ENCODE measurements around the gene CDK5. TPM values are rescaled to one million over a fixed set of nuclear protein-coding genes. Genes with fewer than 3 reads are reported as not detected.
A peak's percentile ranks its signal among the peaks of the same experiment; 100 is the strongest.

Gene CDK5
- total RNA-seq, 1 donor from 2014 or later: 13.7 TPM

DNA sequence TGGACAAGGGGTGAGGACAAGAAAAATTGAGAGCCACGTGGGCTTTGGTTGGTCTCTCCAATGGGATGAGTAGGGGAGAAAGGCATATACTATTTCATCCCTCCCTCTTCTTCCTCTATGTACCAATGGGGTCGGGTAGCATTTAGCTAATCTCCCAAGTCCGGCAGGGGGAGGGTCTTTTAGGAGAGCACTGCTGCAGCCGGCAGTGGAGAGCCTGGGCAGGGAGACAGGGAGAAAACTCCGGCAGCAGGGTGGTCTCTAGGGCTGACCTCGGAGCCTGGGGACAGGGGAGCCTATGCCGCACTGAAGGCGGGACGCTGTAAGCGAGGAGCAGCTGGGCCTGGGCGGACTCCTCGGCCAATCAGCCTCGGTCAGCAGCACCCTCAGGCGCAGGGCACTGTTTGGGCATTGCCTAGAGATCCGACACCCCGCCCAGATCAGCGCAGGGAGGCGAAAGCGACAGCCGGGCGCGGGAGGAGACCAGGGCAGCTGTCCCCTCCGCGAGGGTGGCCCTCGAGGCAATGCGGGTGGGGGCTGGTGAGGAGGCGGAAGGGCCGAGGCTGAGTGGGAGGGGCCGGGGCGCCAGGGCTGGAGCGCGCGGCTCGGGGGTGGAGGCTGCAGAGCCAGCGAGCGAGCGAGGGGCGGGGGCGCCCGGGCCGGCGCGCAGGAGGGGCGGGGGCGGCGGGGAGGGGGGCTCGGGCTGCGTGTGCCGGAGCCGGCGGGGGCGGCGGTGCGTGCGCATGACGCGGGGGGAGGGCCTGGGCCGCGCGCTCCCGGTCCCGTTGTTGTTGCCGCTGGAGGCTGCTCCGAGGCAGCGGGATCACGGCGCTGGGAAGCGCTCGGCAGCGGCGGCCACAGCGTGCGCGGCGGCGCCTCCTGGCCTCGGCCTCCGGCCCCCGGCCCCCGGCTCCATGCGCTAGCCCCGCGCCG is 28.3 kb upstream of the CDK5 start, which contains the start of gene AGAP3:
AGAP3 (plus strand) TSS at position 785 of the 930 bp plus-strand sequence. CDS start 267 bp downstream, outside the sequence.
- TF ChIP-seq, protein P1, sequence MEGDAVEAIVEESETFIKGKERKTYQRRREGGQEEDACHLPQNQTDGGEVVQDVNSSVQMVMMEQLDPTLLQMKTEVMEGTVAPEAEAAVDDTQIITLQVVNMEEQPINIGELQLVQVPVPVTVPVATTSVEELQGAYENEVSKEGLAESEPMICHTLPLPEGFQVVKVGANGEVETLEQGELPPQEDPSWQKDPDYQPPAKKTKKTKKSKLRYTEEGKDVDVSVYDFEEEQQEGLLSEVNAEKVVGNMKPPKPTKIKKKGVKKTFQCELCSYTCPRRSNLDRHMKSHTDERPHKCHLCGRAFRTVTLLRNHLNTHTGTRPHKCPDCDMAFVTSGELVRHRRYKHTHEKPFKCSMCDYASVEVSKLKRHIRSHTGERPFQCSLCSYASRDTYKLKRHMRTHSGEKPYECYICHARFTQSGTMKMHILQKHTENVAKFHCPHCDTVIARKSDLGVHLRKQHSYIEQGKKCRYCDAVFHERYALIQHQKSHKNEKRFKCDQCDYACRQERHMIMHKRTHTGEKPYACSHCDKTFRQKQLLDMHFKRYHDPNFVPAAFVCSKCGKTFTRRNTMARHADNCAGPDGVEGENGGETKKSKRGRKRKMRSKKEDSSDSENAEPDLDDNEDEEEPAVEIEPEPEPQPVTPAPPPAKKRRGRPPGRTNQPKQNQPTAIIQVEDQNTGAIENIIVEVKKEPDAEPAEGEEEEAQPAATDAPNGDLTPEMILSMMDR (IDR thresholded peaks at IDR 0.05): no peak
- Histone ChIP-seq H3K27ac (peak within 1 kb of the TSS; percentile 88), H3K4me3 (peak within 1 kb of the TSS; percentile 93), H3K27me3 (ENCODE audit: low read depth) (no peaks in the 10 kb centered on the region), H3K9me3 (no peaks in the 10 kb centered on the region), H3K36me3 (no peaks in the 10 kb centered on the region), H3K4me1 (peaks cover 69% of the 10 kb centered on the region)
- peak; percentile 95 for DNase-seq
- intact Hi-C loops (cut with DNase I): no loop called here
- peak; percentile 65 to 83 for ATAC-seq

- peaks cover 63% of the 10 kb centered on the region for H3K4me1 ChIP-seq
- no peak for DNase-seq
- peak overlapping the region; percentile 57 for H3K4me3 ChIP-seq
Measured at GRCh38 chr7:151085329-151085690, 27.6 kb upstream of the CDK5 start.

DNA sequence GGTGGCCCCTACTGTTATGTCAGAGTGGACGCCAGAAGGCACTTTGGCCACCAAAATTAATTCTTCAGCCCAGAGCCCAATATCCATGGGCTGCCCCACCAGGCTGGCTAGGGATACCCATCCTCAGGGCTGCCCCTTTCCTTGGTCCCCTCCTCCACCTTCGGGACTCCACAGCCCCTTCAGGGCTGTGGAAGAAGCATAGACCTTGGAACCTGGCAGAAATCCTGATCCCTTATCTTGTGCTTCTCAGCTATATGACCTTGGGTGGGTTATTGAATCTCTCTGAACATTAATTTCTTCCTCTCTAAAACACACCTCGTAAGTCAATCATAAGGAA is 26.1 kb upstream of the CDK5 start:
- no peak for ATAC-seq
- H3K4me1 ChIP-seq: peaks cover 60% of the 10 kb centered on the region
- H3K36me3 ChIP-seq: no peaks in the 10 kb centered on the region
- peak overlapping the region; percentile 84 for H3K27ac ChIP-seq
- no peaks in the 10 kb centered on the region for H3K27me3 ChIP-seq (ENCODE audit: low read depth)
- TF ChIP-seq, protein P1 (IDR thresholded peaks at IDR 0.05): no peak
- H3K4me3 ChIP-seq: peak overlapping the region; percentile 96
- no peak for DNase-seq
- no peaks in the 10 kb centered on the region for H3K9me3 ChIP-seq
- intact Hi-C loops (cut with DNase I): no loop called here

More at GRCh38 chr7:151085329-151085690, 27.6 kb upstream of the CDK5 start:
- Histone ChIP-seq H3K27ac (peak overlapping the region; percentile 86), H3K36me3 (no peaks in the 10 kb centered on the region), H3K9me3 (no peaks in the 10 kb centered on the region), H3K27me3 (ENCODE audit: low read depth) (no peaks in the 10 kb centered on the region)
- TF ChIP-seq, protein P1 (IDR thresholded peaks at IDR 0.05): no peak
- no peak for ATAC-seq
- intact Hi-C loops (cut with DNase I): no loop called here

DNA sequence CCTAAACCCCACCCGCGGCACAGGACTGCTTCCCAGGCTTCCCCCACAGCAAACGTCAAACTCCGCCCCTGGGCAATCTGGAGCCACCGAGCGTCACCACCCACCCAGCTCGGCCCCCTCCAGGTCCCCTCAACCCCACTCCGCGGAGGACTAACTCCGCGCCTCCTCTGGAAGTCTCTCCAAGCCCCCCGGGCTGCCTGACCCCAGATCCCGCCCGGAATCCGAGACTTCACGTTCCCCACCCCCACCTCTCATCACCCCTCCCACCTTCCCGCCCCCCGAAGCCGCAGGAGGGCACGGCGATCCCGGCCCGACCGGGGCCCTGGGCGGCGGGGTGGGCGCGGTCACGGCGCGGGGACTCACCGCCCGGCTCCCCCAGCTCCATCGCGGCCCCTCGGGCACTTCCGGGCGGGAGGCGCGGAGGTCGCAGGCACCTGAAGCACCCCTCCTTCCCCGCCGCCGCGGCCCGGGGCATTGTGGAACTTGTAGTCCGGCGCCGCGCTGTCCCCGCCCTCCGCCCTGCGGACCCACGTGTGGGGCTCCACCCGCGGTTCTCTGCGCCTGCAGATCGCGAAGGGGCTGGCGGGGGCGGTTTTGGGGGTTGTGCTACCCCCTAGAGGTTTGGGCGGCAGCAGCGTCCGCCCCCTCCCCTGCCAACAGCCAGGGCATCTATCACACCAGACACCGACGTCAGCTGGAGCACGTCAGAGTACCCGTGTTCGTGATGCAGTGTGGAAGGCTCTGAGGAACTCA is 25.6 kb upstream of the CDK5 start, which contains the start of gene TMUB1:
TMUB1 (minus strand) TSS at position 423 of the 753 bp plus-strand sequence. CDS start 930 bp downstream, outside the sequence.
- intact Hi-C loops (cut with DNase I): no loop called here
- Histone ChIP-seq H3K36me3 (no peaks in the 10 kb centered on the region), H3K4me3 (peak within 1 kb of the TSS; percentile 96), H3K4me1 (peaks cover 60% of the 10 kb centered on the region), H3K27me3 (ENCODE audit: low read depth) (no peaks in the 10 kb centered on the region), H3K9me3 (no peaks in the 10 kb centered on the region), H3K27ac (peak within 1 kb of the TSS; percentile 84)
- DNase-seq (peak; percentile 90), ATAC-seq (peak; percentile 32 to 66)
- TF ChIP-seq, protein P1 (IDR thresholded peaks at IDR 0.05): no peak

Measured in lower lobe of right lung (tissue), 2 donors.